Measurements from ENCODE around the gene CLIC1.
A peak's percentile ranks its signal among the peaks of the same experiment; 100 is the strongest.

The CLIC1 gene

DNA sequence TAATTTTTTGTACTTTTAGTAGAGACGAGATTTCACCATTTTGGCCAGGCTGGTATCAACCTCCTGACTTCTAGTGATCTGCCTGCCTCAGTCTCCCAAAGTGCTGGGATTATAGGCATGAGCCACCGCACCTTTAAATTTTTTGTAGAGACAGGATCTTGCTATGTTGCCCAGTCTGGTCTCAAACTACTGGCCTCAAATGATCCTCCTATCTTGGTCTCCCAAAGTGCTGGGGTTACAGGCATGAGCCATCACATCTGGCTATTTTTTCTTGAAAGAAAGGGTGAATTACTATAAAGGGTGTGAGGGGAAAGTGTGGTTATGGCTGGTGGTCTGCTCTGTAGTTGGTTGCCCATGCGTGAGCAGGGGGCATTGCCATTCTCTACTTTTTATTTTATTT is 28.1 kb downstream of the CLIC1 start:
- POLR2A ChIA-PET: no interaction called here
- no peak for DNase-seq (ENCODE audit: extremely low spot score)
- CTCF ChIA-PET: interaction anchor here (1.6 kb wide), 1 partner anchor 12 kb away, joined by 3 read pairs; no protein-coding TSS in a partner anchor
- TF ChIP-seq, protein P1, sequence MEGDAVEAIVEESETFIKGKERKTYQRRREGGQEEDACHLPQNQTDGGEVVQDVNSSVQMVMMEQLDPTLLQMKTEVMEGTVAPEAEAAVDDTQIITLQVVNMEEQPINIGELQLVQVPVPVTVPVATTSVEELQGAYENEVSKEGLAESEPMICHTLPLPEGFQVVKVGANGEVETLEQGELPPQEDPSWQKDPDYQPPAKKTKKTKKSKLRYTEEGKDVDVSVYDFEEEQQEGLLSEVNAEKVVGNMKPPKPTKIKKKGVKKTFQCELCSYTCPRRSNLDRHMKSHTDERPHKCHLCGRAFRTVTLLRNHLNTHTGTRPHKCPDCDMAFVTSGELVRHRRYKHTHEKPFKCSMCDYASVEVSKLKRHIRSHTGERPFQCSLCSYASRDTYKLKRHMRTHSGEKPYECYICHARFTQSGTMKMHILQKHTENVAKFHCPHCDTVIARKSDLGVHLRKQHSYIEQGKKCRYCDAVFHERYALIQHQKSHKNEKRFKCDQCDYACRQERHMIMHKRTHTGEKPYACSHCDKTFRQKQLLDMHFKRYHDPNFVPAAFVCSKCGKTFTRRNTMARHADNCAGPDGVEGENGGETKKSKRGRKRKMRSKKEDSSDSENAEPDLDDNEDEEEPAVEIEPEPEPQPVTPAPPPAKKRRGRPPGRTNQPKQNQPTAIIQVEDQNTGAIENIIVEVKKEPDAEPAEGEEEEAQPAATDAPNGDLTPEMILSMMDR (IDR thresholded peaks at IDR 0.05; ENCODE audit: control extremely low read depth, extremely low read depth, low read depth, missing control alignments): no peak

DNA sequence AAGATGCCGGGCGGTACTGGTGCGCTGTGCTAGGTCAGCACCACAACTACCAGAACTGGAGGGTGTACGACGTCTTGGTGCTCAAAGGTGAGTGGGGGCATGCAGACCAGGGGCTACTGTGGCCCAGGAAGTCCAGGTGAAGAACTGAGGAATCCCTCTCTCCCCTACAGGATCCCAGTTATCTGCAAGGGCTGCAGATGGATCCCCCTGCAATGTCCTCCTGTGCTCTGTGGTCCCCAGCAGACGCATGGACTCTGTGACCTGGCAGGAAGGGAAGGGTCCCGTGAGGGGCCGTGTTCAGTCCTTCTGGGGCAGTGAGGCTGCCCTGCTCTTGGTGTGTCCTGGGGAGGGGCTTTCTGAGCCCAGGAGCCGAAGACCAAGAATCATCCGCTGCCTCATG is 28.6 kb downstream of the CLIC1 start:
- ChIA-PET POLR2A (no interaction called here), CTCF (interaction anchor here (2.1 kb wide), 1 partner anchor 62 kb away, joined by 8 read pairs; no protein-coding TSS in a partner anchor)
- DNase-seq (ENCODE audit: extremely low spot score): no peak
- TF ChIP-seq, protein P1 (IDR thresholded peaks at IDR 0.05; ENCODE audit: control extremely low read depth, extremely low read depth, low read depth, missing control alignments): no peak

DNA sequence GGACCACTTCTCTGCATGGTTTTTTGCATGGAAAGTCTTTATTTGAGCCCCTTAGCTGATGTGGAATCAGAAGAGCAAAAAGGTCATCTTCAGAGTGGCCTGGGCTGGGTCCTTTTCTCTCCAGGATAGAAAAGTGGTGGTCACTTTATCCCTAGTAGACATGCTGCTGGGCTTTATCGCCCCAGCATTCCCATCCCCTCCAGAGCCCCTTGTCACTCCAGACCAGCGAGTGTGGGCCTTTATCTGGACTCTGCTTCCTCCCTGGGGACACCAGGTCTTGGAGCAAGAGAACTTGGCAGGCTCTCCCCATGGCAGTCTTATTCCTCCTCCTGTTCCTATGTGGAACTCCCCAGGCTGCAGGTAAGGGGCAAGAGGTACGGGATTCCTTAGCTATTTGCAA is 29.7 kb downstream of the CLIC1 start, which contains the start of gene LY6G6F:
TSS of gene LY6G6F (plus strand) at position 268 of the 400 bp plus-strand sequence. CDS start at position 309, 41 bp downstream.
- POLR2A ChIA-PET: no interaction called here

DNA sequence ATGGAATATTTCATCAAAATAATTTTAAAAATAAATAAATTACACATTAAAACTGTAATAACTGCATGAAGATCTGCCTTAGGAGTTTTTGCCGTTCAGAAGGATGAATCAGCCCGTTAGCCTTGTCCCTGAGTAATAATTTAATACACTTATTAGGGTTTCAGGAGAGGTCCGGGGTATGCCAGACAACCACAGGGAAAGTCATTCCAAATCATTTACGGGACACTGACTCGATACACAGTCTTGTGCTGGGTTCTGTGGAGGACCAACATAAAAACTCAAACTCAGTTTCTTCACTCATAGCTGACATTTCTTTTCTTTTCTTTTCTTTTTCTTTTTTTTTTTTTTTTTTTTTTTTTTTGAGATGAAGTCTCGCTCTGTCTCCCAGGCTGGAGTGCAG is 30.4 kb downstream of the CLIC1 start:
- ChIA-PET CTCF (interaction anchor here (1.3 to 2.1 kb wide), 3 partner anchors 11 to 63 kb away, joined by 4 to 8 read pairs (median 5); no protein-coding TSS in a partner anchor), POLR2A (interaction anchor here (0.6 kb wide), 1 partner anchor 540 kb away, joined by 3 read pairs; no protein-coding TSS in a partner anchor)
- TF ChIP-seq, protein P1 (IDR thresholded peaks at IDR 0.05; ENCODE audit: control extremely low read depth, extremely low read depth, low read depth, missing control alignments): no peak
- no peak for DNase-seq (ENCODE audit: extremely low spot score)

More for the DNA sequence above, 29.7 kb downstream of the CLIC1 start, which contains the start of gene LY6G6F:
- TF ChIP-seq, protein P1 (IDR thresholded peaks at IDR 0.05; ENCODE audit: control extremely low read depth, extremely low read depth, low read depth, missing control alignments): no peak
- DNase-seq (ENCODE audit: extremely low spot score): no peak
- CTCF ChIA-PET: interaction anchor here (0.6 to 2.1 kb wide), 4 partner anchors 12 to 246 kb away, joined by 3 to 8 read pairs (median 4); no protein-coding TSS in a partner anchor

DNA sequence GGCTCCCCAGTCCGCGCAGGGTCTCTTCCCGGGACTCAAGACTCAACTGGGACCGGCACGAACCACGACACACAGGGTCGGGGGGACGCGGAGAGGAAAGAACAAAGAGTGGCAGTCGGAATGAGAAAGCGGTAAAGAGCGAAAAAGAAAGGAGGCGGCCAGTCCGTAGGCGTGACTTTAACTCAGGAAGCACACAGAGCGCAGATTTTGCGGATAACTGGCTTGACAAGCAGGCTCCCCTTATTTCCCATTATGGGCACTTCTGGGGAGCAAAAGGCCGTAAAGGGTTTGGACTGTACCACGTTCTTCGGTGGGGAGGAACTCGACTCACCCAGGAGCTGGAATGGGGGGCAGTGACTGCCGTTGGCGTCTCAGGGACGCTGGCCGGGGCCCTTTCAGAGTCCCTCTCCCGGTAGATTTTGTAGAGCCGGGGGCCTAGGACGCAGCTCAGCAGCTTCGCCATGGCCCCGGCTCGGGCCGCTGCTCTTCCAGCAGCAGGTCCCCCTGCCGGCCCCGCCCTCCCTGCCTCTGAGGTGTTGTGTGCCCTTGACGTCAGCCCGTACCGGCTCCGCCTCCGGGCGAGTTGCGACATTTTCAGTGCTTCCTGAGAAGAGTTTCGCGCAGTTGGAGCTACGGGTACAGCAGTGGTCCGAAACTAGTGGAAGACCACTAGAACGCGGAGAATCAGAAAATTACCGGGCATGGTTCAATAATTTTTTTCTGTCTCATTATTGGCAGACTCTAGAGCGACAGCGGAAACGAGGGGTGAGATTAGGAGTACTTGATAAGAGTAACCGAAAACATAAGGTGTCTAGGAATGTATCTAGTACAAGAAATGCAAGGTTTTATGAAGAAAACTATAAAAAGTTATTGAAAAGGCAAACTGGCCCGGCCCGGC is 33.3 kb downstream of the CLIC1 start, which contains the start of gene ABHD16A:
TSS of gene ABHD16A (minus strand) at position 506 of the 898 bp plus-strand sequence. CDS start at position 463, 43 bp downstream.
- CTCF ChIA-PET: interaction anchor here (0.9 to 1.8 kb wide), 12 partner anchors 10 to 127 kb away, joined by 3 to 6 read pairs (median 4); partner anchors contain the start of genes LSM2, LY6G5C and VARS1
- POLR2A ChIA-PET: interaction anchor here (0.5 to 1.3 kb wide), 6 partner anchors 8 to 195 kb away, joined by 3 to 7 read pairs (median 5); partner anchors contain the start of gene GPANK1
- peak; percentile 99 for DNase-seq (ENCODE audit: extremely low spot score)
- TF ChIP-seq, protein P1 (IDR thresholded peaks at IDR 0.05; ENCODE audit: control extremely low read depth, extremely low read depth, low read depth, missing control alignments): no peak

DNA sequence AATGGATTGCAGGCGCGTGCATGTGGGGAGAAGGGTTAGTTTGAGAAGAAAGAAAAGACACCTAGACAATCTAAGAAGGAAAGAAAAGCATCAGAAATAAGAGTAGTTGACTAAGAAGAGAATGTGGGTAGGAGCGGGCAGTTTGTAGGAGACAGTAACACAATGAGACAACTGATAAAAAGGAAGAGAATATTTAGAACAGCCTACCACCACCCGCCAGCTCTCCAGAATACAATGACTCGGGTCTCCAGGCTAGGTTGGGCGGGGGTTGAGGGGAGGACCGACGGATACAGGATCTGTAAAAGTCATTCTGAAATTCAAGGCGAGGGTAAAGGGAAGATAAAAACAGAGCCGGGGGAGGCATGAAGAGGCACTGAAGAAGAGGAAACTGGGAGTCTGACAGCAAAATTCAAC is 33.9 kb downstream of the CLIC1 start:
- ChIA-PET CTCF (interaction anchor here (0.9 to 1.8 kb wide), 9 partner anchors 9 to 124 kb away, joined by 3 to 6 read pairs (median 4); partner anchors contain the start of genes LSM2 and LY6G5C), POLR2A (interaction anchor here (0.6 to 1.3 kb wide), 4 partner anchors 8 to 138 kb away, joined by 3 to 7 read pairs (median 5); partner anchors contain the start of gene GPANK1)
- TF ChIP-seq, protein P1 (IDR thresholded peaks at IDR 0.05; ENCODE audit: control extremely low read depth, extremely low read depth, low read depth, missing control alignments): no peak
- peak; percentile 35 for DNase-seq (ENCODE audit: extremely low spot score)
